H1 (cell line): ENCODE measurements around the gene RALGAPA2. TPM values are rescaled to one million over a fixed set of nuclear protein-coding genes. Genes with fewer than 3 reads are reported as not detected.

Experiments used
- EZH2 ChIP-seq: fragments of 200-600 bp; sonication (generic); IDR thresholded peaks from 2 replicates; pipeline ENCODE4 v1.7.1; 2012; ENCODE audit warnings: low read depth, mild to moderate bottlenecking, moderate library complexity, low read length, inconsistent platforms; ENCODE audit not compliant: severe bottlenecking
- JUN ChIP-seq: IDR thresholded peaks from 2 replicates; pipeline ENCODE4 v1.6.1; 2011; ENCODE audit warnings: low read depth, mild to moderate bottlenecking, improper control_type of control experiment, low read length
- KDM4A ChIP-seq: IDR thresholded peaks from one replicate; pipeline ENCODE4 v1.7.1; 2012; ENCODE audit warnings: low read depth, mild to moderate bottlenecking, moderate library complexity, low read length, inconsistent platforms; ENCODE audit not compliant: severe bottlenecking
- KDM5A ChIP-seq: fragments of 200-600 bp; IDR thresholded peaks from 2 replicates; pipeline ENCODE4 v1.7.1; 2012; ENCODE audit warnings: mild to moderate bottlenecking, low read length, inconsistent platforms, mixed read lengths
- POLR2A ChIP-seq, 2 experiments: IDR thresholded peaks; 1 replicate in 1 of 2; 2 replicates in 1 of 2; pipeline ENCODE4 v1.6.1; 2011; ENCODE audit warnings: low read depth in 2 of 2, low read length in 2 of 2, mild to moderate bottlenecking in 2 of 2; ENCODE audit errors: control extremely low read depth in 1 of 2
- RAD21 ChIP-seq, 2 experiments: IDR thresholded peaks in 1 of 2; conservative IDR thresholded peaks in 1 of 2; 2 replicates each; pipeline ENCODE4 v1.6.1; 2011; ENCODE audit warnings: low read depth in 2 of 2, low read length in 2 of 2, improper control_type of control experiment in 1 of 2, inconsistent platforms in 1 of 2, mild to moderate bottlenecking in 1 of 2, moderate library complexity in 1 of 2
- SRF ChIP-seq: IDR thresholded peaks from 2 replicates; pipeline ENCODE4 v1.6.1; 2011; ENCODE audit warnings: mild to moderate bottlenecking, low read depth, low read length, moderate library complexity
- polyA plus RNA-seq, 7 experiments: library from polyadenylated mRNA; depleted of rRNA in 3 of 7; stranded (reverse) in 5 of 7; unstranded in 2 of 7; fragments of >200 nt in 5 of 7; fragments of 200-250 nt in 2 of 7; gene quantifications; 1 replicate in 5 of 7; 2 replicates in 1 of 7; 4 replicates in 1 of 7; pipeline versions ENCODE4 v1.2.1 to v1.2.3, GENCODE V29; 2011 to 2013; ENCODE audit warnings: missing spikeins in 2 of 7, mixed read lengths in 2 of 7
- total RNA-seq: library from RNA; stranded (reverse); fragmentation: NEBNext Ultra II Directional; extraction: Animal tissue kit (Norgen Biotek cat#: 25700); gene quantifications from 2 replicates; pipeline ENCODE4 v1.2.1, GENCODE V29; 2021
- TF ChIP-seq, protein P1 (sequence below): fragments of 300-600 bp; sonication (generic); IDR thresholded peaks from 2 replicates; pipeline ENCODE4 v1.7.1; 2012; ENCODE audit warnings: low read length, moderate library complexity, mild to moderate bottlenecking, inconsistent platforms; ENCODE audit not compliant: insufficient replicate concordance
- TF ChIP-seq, protein P2 (sequence below), 3 experiments: IDR thresholded peaks; 1 replicate in 2 of 3; 2 replicates in 1 of 3; pipeline versions ENCODE4 v1.5.1 to v1.6.1; 2011; ENCODE audit warnings: low read length in 3 of 3, mild to moderate bottlenecking in 3 of 3, inconsistent platforms in 2 of 3, low read depth in 1 of 3, moderate library complexity in 1 of 3; ENCODE audit not compliant: insufficient read depth in 1 of 3; ENCODE audit errors: control extremely low read depth in 1 of 3

The RALGAPA2 gene
- total and polyA plus RNA-seq, 2 of the 8 experiments (the other 6 are each of a cell fraction or from before 2014, with no cell fraction given): 5.1 to 25.5 TPM

- TF ChIP-seq, protein P1, sequence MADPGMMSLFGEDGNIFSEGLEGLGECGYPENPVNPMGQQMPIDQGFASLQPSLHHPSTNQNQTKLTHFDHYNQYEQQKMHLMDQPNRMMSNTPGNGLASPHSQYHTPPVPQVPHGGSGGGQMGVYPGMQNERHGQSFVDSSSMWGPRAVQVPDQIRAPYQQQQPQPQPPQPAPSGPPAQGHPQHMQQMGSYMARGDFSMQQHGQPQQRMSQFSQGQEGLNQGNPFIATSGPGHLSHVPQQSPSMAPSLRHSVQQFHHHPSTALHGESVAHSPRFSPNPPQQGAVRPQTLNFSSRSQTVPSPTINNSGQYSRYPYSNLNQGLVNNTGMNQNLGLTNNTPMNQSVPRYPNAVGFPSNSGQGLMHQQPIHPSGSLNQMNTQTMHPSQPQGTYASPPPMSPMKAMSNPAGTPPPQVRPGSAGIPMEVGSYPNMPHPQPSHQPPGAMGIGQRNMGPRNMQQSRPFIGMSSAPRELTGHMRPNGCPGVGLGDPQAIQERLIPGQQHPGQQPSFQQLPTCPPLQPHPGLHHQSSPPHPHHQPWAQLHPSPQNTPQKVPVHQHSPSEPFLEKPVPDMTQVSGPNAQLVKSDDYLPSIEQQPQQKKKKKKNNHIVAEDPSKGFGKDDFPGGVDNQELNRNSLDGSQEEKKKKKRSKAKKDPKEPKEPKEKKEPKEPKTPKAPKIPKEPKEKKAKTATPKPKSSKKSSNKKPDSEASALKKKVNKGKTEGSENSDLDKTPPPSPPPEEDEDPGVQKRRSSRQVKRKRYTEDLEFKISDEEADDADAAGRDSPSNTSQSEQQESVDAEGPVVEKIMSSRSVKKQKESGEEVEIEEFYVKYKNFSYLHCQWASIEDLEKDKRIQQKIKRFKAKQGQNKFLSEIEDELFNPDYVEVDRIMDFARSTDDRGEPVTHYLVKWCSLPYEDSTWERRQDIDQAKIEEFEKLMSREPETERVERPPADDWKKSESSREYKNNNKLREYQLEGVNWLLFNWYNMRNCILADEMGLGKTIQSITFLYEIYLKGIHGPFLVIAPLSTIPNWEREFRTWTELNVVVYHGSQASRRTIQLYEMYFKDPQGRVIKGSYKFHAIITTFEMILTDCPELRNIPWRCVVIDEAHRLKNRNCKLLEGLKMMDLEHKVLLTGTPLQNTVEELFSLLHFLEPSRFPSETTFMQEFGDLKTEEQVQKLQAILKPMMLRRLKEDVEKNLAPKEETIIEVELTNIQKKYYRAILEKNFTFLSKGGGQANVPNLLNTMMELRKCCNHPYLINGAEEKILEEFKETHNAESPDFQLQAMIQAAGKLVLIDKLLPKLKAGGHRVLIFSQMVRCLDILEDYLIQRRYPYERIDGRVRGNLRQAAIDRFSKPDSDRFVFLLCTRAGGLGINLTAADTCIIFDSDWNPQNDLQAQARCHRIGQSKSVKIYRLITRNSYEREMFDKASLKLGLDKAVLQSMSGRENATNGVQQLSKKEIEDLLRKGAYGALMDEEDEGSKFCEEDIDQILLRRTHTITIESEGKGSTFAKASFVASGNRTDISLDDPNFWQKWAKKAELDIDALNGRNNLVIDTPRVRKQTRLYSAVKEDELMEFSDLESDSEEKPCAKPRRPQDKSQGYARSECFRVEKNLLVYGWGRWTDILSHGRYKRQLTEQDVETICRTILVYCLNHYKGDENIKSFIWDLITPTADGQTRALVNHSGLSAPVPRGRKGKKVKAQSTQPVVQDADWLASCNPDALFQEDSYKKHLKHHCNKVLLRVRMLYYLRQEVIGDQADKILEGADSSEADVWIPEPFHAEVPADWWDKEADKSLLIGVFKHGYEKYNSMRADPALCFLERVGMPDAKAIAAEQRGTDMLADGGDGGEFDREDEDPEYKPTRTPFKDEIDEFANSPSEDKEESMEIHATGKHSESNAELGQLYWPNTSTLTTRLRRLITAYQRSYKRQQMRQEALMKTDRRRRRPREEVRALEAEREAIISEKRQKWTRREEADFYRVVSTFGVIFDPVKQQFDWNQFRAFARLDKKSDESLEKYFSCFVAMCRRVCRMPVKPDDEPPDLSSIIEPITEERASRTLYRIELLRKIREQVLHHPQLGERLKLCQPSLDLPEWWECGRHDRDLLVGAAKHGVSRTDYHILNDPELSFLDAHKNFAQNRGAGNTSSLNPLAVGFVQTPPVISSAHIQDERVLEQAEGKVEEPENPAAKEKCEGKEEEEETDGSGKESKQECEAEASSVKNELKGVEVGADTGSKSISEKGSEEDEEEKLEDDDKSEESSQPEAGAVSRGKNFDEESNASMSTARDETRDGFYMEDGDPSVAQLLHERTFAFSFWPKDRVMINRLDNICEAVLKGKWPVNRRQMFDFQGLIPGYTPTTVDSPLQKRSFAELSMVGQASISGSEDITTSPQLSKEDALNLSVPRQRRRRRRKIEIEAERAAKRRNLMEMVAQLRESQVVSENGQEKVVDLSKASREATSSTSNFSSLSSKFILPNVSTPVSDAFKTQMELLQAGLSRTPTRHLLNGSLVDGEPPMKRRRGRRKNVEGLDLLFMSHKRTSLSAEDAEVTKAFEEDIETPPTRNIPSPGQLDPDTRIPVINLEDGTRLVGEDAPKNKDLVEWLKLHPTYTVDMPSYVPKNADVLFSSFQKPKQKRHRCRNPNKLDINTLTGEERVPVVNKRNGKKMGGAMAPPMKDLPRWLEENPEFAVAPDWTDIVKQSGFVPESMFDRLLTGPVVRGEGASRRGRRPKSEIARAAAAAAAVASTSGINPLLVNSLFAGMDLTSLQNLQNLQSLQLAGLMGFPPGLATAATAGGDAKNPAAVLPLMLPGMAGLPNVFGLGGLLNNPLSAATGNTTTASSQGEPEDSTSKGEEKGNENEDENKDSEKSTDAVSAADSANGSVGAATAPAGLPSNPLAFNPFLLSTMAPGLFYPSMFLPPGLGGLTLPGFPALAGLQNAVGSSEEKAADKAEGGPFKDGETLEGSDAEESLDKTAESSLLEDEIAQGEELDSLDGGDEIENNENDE: no peak
- TF ChIP-seq KDM4A (no peak), JUN (no peak), RAD21 (IDR thresholded peaks at IDR 0.05 in 1 of 2, conservative IDR thresholded peaks at IDR 0.05 in 1 of 2; ENCODE audit: low read depth in 2 of 2, low read length in 2 of 2) (no peak), EZH2 (no peak), POLR2A (IDR thresholded peaks at IDR 0.05; ENCODE audit: control extremely low read depth in 1 of 2, low read depth in 2 of 2, low read length in 2 of 2) (no peak), KDM5A (no peak), SRF (no peak)
- TF ChIP-seq, protein P2, sequence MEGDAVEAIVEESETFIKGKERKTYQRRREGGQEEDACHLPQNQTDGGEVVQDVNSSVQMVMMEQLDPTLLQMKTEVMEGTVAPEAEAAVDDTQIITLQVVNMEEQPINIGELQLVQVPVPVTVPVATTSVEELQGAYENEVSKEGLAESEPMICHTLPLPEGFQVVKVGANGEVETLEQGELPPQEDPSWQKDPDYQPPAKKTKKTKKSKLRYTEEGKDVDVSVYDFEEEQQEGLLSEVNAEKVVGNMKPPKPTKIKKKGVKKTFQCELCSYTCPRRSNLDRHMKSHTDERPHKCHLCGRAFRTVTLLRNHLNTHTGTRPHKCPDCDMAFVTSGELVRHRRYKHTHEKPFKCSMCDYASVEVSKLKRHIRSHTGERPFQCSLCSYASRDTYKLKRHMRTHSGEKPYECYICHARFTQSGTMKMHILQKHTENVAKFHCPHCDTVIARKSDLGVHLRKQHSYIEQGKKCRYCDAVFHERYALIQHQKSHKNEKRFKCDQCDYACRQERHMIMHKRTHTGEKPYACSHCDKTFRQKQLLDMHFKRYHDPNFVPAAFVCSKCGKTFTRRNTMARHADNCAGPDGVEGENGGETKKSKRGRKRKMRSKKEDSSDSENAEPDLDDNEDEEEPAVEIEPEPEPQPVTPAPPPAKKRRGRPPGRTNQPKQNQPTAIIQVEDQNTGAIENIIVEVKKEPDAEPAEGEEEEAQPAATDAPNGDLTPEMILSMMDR (IDR thresholded peaks at IDR 0.05; ENCODE audit: control extremely low read depth in 1 of 3, insufficient read depth in 1 of 3, low read depth in 1 of 3, low read length in 3 of 3): no peak
Observed at GRCh38 chr20:20604907-20605306, 107.5 kb downstream of the RALGAPA2 start (continued).
